IPS-18a (cell line): ENCODE data around the gene ABCD4.

Experiments used
- H3K27ac ChIP-seq: one replicate; pipeline ENCODE4 v1.5.1; 2013; ENCODE audit warnings: low read length
- H3K27me3 ChIP-seq: one replicate; pipeline ENCODE4 v1.6.1; 2013; ENCODE audit warnings: mild to moderate bottlenecking, low read length; ENCODE audit not compliant: control insufficient read depth, insufficient read depth
- H3K36me3 ChIP-seq: one replicate; pipeline ENCODE4 v1.6.1; 2013; ENCODE audit warnings: low read depth, low read length; ENCODE audit not compliant: control insufficient read depth
- H3K4me1 ChIP-seq: one replicate; pipeline ENCODE4 v1.6.1; 2013; ENCODE audit warnings: low read depth, low read length; ENCODE audit not compliant: control insufficient read depth
- H3K4me3 ChIP-seq: one replicate; pipeline ENCODE4 v1.5.1; 2013; ENCODE audit warnings: low read length
- H3K9ac ChIP-seq: one replicate; pipeline ENCODE4 v1.6.1; 2013; ENCODE audit warnings: mild to moderate bottlenecking, low read length, moderate library complexity
- H3K9me3 ChIP-seq: one replicate; pipeline ENCODE4 v1.6.1; 2013; ENCODE audit warnings: low read depth, low read length; ENCODE audit not compliant: control insufficient read depth

The ABCD4 gene

DNA sequence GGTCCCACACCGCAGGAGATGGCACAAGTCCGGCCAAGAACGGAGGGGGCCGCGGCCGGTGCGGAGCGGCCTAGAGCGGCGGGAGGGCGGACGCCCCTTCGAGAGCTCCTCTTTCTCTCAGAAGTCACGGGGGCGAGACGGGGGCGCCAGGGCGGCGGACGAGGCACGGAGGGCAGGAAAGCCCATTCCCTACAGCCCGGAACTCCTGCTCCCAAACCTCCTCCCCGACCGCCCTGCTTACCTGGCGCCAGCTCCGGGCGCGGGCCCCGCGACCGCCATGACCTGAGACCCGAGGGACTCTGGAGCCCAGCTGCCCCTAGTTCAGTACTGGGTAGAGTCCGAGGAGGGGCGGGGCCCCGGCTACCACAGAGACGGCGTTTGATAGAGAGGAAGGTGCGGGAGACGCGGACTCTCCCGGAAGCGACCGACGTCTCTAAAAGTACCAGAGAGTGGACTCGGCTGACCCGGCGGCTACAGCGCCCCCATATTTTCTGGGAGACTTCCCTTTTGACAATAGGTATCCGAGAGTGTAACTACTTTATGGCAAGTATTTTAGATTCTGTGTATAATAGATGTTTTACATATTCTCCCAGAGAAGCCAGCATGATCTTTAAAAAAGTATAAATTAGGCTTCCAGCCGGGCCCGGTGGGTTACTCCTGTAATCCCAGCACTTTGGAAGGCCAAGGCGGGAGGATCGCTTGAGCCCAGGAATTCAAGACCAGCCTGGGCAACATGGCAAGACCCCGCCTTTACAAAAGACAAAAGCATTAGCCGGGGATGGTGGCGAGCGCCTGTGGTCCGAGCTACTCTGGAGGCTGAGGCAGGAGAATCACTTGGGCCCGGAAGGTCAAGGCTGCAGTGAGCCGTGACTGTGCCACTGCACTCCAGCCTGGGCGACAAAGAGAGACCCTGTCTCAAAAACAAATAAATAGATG is at the start of gene ABCD4:
Gene ABCD4 (minus strand): TSS at position 301 of the 936 bp plus-strand sequence. CDS start 22 bp downstream, at position 279.
- H3K27ac ChIP-seq: no peak within 1 kb of the TSS
- peak within 1 kb of the TSS; percentile 90 for H3K4me3 ChIP-seq
- H3K27me3 ChIP-seq: no peaks in the 10 kb centered on the region
- H3K9ac ChIP-seq: peak within 1 kb of the TSS; percentile 82
- peaks cover 15% of the 10 kb centered on the region for H3K36me3 ChIP-seq
- no peaks in the 10 kb centered on the region for H3K9me3 ChIP-seq
- H3K4me1 ChIP-seq: no peaks in the 10 kb centered on the region

DNA sequence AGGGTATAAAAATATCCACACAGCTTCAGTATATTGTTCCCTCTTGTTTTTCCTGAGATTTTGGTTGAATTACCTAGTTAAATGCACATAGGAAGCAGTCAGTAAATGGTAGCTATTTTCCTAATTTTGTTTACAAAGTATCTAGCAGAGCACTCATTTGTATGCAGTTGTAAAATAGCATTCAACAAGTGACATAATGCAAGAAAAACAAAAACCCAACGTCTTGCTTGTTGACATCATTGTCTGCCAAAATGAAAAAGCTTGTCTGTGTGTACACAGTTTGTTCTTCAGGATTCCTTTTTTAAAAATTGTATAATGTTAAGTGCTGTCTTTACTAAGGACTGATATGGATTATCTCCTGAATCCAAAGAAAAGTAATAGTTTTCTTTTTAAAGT is 48.2 kb upstream of the ABCD4 start:
- H3K4me1 ChIP-seq: peaks cover 19% of the 10 kb centered on the region
- peak overlapping the region; percentile 78 for H3K4me3 ChIP-seq
- H3K36me3 ChIP-seq: peaks cover 7% of the 10 kb centered on the region
- H3K27ac ChIP-seq: no peak overlapping the region
- no peaks in the 10 kb centered on the region for H3K9me3 ChIP-seq
- no peaks in the 10 kb centered on the region for H3K27me3 ChIP-seq
- peak overlapping the region; percentile 87 for H3K9ac ChIP-seq

DNA sequence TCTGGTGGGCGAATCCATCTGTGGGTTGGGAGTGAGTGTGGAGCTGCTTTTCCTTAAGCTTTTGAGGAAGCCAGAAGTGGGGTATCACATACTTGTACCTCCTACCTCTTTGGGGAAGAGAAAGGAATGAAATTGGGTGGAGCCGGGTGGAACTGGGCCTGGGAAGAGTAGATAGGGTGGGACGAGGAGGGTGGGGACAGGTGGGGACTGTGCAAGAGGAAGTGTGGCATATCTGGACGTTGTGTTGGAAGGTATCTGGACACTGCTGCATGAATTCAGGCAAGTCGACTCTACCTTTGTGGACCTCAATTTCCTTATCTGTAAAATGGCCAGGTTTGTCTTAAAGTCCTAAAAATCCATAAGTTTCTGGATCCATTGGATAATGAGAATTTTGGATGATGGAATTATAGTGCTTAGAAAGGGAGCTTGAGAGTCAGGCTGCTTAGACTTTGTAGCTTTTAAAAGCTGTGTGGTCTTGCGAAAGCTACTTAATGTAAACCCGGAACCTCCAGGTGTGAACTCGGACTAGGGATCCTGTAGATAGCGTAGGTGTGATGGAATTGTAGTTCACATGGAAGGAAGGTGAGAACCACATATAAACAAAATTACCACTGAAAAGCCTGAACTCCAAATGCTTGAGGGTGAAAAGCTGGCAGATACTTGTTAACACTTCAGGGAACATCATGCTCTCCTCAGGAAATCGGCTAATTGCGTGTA is 47.6 kb upstream of the ABCD4 start:
- Histone ChIP-seq H3K4me3 (peak overlapping the region; percentile 78), H3K9ac (peak overlapping the region; percentile 87)

DNA sequence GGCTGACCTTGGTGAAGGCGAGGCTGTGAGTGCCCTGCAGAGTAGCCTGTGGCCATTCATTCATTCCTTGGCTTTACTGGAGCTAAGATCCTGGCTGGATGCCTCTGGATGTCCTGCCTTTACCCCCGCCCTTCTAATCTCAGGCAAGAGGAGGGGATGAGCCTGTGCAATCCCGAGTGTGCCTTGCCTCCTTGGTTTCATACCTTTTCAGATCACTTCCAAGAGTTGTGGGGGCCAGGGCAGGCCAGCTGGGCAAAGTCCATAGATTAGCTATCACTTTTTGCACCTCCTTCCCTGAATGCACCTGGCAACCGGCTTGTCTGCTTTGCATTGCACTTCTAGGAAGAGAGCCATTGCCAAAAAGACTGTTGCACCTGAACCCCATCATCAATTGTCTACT is 47.0 kb upstream of the ABCD4 start:
- peak overlapping the region; percentile 78 for H3K4me3 ChIP-seq
- no peak overlapping the region for H3K27ac ChIP-seq
- peaks cover 7% of the 10 kb centered on the region for H3K36me3 ChIP-seq
- no peaks in the 10 kb centered on the region for H3K27me3 ChIP-seq
- H3K9ac ChIP-seq: peak overlapping the region; percentile 87
- H3K4me1 ChIP-seq: peaks cover 20% of the 10 kb centered on the region
- H3K9me3 ChIP-seq: no peaks in the 10 kb centered on the region

More for the DNA sequence above, 47.6 kb upstream of the ABCD4 start:
- Histone ChIP-seq H3K27me3 (no peaks in the 10 kb centered on the region), H3K4me1 (peaks cover 20% of the 10 kb centered on the region), H3K9me3 (no peaks in the 10 kb centered on the region), H3K36me3 (peaks cover 7% of the 10 kb centered on the region), H3K27ac (no peak overlapping the region)

DNA sequence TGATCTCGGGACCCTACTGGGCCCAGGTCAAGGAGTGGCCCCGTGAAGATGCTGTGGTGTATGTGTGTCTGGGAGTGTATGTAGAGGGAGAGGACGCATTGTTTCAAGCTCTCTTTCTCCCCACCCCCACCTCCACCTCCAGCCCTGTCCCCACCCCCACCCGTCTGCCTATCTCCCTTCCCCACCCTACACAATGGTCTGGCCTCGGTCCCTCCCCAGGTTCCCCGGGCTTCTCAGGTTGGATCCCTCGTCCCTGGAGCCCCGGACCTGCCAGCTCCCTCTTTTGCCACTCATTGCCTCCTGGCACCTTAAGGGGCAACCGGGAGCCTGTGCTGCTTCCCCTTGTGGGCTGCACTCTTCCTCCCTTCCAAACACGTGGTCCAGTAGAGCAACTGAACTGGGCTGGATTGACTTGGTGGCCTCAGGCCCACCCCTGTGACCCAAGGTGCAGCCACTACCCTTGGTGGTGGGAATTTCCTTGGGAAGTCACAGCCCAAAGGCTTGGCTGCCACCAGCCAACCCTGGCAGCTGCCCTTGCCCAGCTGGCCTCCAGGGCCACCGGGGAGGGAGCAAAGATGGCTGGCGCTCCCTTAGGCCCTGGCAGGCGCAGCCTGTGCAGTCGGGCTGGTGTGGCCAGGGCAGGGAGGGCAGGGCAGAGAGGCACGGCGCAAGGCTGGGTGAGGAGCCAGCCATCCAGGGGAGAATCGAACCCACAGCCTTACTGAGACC is 46.2 kb upstream of the ABCD4 start:
- Histone ChIP-seq H3K27me3 (no peaks in the 10 kb centered on the region), H3K9ac (peak overlapping the region; percentile 87), H3K36me3 (peaks cover 7% of the 10 kb centered on the region), H3K4me3 (peak overlapping the region; percentile 78), H3K9me3 (no peaks in the 10 kb centered on the region), H3K27ac (peak overlapping the region; percentile 71), H3K4me1 (peaks cover 20% of the 10 kb centered on the region)

DNA sequence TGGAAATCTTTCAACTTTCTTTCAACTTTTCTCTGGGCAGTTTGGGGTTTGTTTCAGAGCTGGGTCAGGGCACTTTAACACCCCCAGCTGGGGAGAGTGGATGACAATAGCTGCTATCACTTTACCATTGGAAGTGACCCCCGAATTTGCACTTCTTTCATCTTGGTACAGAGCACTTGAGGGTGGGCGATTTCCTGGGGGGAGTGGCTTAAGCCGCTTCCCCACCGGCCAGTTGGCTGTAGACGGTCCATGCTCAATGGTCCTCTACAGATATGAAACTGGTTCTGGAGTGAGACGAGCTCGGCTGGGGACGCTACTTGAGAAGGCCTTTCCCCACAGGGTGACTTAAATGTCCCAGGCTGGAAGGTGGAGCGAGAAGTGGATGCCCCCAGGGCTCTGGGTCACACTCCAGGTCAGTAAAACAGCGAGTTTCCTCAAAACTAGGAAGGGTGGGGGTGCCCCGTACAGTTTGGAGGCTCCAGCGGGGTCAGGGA is 45.6 kb upstream of the ABCD4 start, which contains the start of gene VRTN:
Gene VRTN (plus strand): TSS at position 231 of the 494 bp plus-strand sequence. CDS start 8,313 bp downstream, outside the sequence.
- peak within 1 kb of the TSS; percentile 78 for H3K4me3 ChIP-seq
- H3K27ac ChIP-seq: peak within 1 kb of the TSS; percentile 71
- H3K4me1 ChIP-seq: peaks cover 20% of the 10 kb centered on the region
- peak within 1 kb of the TSS; percentile 87 for H3K9ac ChIP-seq
- H3K36me3 ChIP-seq: peaks cover 7% of the 10 kb centered on the region
- no peaks in the 10 kb centered on the region for H3K9me3 ChIP-seq
- no peaks in the 10 kb centered on the region for H3K27me3 ChIP-seq

DNA sequence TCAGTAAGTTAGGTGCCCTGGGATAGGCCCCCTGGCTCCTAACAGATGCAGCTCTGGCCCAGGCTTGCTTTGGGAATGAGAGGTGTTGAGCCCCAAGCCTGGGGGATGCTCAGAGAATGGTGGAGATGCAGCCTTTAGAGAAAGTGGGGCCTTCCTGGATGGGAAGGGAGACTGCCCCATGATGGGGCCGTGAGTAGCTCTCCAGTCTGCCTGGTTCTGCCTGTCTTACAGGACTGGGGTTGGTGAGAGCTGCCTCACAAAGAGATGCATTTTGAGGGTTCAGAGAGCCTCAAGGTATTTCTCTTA is 45.0 kb upstream of the ABCD4 start:
- peaks cover 7% of the 10 kb centered on the region for H3K36me3 ChIP-seq
- H3K9me3 ChIP-seq: no peaks in the 10 kb centered on the region
- peak overlapping the region; percentile 78 for H3K4me3 ChIP-seq
- no peaks in the 10 kb centered on the region for H3K27me3 ChIP-seq
- H3K4me1 ChIP-seq: peaks cover 20% of the 10 kb centered on the region
- H3K27ac ChIP-seq: peak overlapping the region; percentile 71
- H3K9ac ChIP-seq: peak overlapping the region; percentile 87

DNA sequence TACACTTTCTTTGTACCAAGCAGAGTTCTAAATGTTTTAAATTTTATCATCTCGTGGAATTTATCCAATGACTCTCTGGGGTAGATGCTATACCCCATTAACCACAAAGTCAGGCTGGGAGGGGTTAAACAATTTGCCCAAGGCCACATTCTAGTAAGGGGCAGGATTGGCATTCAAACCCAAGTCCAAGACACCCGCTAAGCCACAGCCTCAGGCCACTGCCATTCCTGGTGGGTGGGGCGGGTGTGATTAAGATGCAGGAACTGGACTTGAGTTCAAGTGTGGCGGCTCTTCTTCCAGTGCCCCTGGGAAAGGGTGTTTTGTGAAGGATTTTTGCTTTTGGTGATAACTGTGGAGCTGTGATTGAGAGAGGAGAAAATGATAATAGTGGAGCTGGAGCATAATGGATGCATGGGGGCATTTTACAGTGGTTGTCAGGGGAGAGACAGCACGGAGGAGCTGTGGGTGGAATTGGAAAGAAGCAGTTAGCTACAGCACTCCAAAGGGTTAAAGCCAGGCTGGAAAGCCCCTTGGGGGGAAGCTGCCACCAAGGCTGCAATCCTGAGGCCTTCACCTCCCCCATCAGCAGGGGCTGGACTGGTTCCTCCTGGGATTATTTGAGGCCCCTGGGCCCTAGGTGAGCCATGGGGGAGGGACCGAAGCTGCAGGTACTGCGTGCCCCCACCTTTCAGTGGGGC is 44.5 kb upstream of the ABCD4 start:
- H3K27ac ChIP-seq: peak overlapping the region; percentile 71
- H3K4me1 ChIP-seq: peaks cover 20% of the 10 kb centered on the region
- no peaks in the 10 kb centered on the region for H3K27me3 ChIP-seq
- peak overlapping the region; percentile 87 for H3K9ac ChIP-seq
- H3K36me3 ChIP-seq: peaks cover 7% of the 10 kb centered on the region
- H3K9me3 ChIP-seq: no peaks in the 10 kb centered on the region
- H3K4me3 ChIP-seq: peak overlapping the region; percentile 78

DNA sequence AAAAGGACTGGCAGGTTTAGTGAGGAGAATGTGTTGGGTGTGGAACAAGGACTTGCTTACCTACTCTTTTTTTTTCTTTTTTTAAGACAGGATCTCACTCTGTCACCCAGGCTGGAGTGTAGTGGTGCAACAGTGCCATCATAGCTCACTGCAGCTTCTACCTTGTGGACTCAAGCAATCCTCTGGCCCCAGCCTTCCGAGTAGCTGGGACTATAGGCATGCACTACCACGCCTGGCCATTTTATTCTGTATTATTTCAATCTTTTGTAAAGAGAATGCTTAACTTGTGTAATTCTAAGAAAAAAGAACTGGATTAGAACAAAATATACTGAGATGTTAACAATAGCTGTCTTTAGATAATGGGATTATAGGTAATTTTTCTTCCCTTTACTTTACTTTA is 43.6 kb upstream of the ABCD4 start:
- Histone ChIP-seq H3K9me3 (no peaks in the 10 kb centered on the region), H3K27me3 (no peaks in the 10 kb centered on the region), H3K4me1 (peaks cover 20% of the 10 kb centered on the region), H3K9ac (no peak overlapping the region), H3K27ac (no peak overlapping the region), H3K36me3 (peaks cover 7% of the 10 kb centered on the region), H3K4me3 (no peak overlapping the region)

DNA sequence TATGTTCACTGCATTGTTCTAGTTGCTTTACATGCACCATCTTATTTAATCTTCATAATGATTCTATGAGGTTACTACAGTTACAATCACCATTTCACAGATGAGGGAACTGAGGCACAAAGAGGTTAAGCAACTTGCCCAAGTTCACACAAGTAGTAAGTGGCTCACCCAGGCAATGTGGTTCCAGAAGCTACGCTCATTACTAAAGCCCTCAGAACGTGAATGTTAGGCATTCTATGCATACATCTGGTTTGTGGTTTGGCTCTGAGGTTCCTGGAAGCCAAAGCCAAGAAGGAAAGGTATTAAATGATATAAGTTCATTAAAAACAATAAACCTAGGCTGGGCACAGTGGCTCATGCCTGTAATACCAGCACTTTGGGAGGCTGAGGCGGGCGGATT is 31.2 kb upstream of the ABCD4 start:
- Histone ChIP-seq H3K27me3 (no peaks in the 10 kb centered on the region), H3K27ac (no peak overlapping the region), H3K9ac (no peak overlapping the region), H3K4me3 (no peak overlapping the region), H3K36me3 (no peaks in the 10 kb centered on the region), H3K9me3 (no peaks in the 10 kb centered on the region), H3K4me1 (peaks cover 3% of the 10 kb centered on the region)
